ENCODE data around the gene LYPD6B.

- TF ChIP-seq POLR2AphosphoS5 (IDR thresholded peaks at IDR 0.05; ENCODE audit: borderline replicate concordance, low read depth, low read length) (no peak), EZH2 (IDR thresholded peaks at IDR 0.05) (no peak)
Measured at GRCh38 chr2:149028891-149029290, 9.6 kb upstream of the LYPD6B start.
